Femur (tissue), 1 donor: ENCODE data around the gene GDF10.

ENCODE experiments used
- DNase-seq: peaks from one replicate; pipeline ENCODE4 v3.0.0-alpha.2; 2017

GDF10 gene

DNA sequence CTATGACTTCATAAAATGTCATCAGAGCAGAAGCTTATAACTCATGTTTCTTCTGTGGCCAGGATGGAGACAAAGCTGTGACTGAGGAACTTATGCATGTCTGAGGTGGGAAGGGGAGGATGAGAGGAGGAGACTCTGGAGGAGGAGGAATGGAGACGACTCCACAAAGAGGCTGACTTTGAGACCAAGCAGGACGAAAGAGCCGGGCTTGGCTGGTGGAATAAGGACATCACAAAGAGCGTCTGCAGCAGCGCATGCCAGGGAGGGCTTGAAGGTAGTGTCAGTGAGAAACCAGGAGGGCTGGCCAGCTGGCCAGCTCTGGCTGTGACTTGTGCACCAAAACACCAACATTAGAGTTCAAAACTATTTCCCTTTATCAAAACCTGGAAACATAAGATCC is 16.1 kb downstream of the GDF10 start:
- no peak for DNase-seq

DNA sequence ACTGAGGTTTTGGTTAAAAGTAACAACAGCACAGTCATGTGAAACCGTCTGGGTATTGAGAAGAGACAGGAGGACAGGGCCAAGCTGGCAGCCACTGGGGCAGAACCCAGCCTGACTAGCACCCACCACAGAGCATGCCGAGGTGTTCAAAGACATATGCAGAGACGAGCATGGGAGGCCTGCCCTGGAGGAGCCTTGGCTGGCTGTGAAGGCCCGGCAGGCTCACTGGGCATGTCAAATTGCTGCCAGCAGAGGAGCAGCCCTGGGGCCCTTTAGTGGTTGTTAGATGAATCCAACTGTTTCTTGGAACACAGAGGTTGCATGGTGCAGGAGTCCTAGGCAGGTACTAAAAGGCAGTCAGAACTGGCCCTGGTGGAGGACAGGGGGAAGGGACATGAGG is 17.3 kb downstream of the GDF10 start:
- DNase-seq, result no peak

DNA sequence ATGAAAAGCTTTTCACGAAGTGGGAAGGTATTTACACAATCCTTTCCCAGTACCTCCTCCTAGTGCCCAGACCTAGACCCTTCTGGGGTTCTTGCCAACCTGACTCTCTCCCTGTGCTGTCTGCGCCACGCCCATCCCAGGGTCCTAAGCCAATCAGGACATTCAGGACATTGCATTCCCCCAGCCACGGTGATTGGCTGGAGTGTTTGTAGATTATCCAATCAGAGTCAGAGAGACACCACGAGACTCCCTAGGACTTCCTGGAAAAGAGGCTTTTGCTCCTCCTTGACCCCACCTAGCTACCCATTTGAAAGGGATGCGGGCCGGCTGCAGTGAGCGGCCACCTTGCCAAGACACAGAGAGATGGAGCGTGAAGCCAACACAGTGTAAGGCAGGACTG is 18.7 kb downstream of the GDF10 start:
- DNase-seq, result no peak

DNA sequence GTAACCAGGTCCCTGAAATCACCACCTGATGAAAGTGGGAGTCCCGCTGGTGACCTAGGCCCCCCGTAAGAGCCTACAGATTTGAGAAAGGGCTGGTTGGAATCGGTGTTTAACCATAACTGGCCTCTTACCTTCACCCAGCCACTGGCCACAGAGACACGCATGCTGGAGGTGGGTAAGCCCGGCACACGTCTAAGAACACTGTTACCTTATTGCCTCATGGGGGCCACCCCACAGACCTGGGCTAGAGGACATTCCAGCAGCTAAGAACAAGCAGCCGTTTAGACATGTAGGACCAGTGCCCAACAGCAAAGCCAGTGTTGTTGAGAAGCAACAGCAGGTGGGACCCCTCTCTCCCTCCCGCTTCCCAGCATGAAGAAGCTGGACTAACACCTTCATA is 19.8 kb downstream of the GDF10 start:
- peak; percentile 21 for DNase-seq

DNA sequence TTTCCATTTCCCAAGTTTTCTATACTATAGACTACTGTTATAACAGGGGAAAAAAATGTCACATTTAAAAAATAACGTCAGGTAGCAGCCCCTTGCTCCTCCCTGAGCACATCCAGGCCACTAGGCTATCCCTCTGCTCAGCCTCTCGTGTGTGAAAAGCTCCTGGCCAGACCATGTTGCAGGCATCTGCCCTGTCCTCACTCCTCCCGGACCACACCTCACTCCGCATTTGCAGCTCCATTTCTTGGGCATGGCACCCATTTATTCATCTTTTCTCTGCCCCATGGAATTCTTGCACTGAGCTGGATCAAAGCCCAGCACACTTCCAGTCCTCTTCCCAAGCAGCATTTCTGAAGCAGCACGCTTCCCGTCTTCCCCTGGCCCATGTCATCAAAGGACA is 20.8 kb downstream of the GDF10 start:
- peak; percentile 5 for DNase-seq

DNA sequence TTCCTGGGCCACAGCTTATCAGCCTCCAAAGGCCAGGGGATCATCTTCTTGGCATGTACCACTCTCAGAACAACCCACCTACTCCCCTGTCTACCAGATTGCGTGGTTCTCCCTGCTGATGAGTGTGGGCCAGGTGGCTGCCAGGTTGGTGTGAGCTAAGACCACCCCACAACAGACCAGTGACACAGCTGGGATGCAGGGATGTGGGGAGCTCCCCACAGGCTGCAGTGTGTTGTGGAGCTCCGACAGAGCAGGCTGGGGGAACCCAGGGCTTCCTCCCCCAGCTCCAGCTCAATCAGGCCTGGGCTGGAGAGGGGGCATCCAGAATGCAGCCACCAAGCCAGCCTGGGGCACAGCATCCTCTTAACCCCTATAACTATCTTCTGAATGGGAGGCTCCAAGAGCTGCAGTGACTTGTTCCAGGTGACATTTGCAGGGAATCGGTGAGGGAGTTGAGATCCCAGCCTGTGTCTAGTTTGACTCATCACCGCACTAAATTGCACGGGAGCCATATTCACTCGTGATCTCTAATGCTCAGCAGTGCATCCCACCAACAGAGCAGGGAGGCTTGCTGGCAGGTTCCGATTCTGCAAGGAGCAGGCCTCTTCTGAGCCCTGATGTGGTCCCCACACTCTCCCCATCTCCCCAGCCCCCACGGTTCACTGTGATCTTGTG is 21.7 kb downstream of the GDF10 start:
- no peak for DNase-seq

DNA sequence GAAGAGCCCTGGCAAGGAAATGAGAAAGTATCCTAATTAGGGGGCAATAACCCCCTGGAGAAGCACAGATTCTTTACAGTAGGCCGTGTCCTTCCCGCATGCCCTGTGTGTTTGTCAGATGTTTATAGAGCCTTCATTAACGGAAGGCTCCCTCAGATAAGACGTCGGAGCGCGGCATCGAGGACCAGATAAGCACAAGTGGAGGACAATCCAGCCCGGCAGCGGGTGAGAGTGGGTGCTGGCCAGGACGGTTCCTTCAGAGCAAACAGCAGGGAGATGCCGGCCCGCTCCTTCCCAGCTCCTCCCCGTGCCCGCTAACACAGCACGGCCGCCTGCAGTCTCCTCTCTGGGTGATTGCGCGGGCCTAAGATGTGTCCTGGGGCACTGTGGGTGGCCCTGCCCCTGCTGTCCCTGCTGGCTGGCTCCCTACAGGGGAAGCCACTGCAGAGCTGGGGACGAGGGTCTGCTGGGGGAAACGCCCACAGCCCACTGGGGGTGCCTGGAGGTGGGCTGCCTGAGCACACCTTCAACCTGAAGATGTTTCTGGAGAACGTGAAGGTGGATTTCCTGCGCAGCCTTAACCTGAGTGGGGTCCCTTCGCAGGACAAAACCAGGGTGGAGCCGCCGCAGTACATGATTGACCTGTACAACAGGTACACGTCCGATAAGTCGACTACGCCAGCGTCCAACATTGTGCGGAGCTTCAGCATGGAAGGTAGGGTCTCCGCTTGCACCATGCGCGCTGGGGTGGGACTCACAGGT is 22.5 kb downstream of the GDF10 start, which contains the start of gene GDF2:
Gene GDF2 (plus strand): TSS at position 155 of the 762 bp plus-strand sequence. CDS start 215 bp downstream, at position 370.
- no peak for DNase-seq

DNA sequence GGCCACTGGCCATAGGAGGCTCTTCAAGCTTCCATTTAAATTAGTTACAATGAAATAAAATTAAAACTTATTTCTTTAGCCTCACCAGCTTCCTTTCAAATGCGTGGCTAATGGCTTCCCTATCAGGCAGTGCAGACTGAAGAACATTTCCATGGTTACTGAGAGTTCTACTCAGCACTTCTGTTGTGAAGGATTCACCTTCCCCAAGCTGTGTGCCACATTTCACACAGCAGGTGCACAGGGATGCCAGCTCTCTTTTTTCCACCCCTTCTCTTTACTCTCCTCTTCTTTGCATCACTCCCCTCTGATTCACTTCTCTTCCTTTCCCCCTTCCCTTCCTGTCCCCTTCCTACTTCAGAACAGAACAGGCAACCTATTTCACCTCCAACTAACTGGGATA is 23.1 kb downstream of the GDF10 start:
- no peak for DNase-seq

DNA sequence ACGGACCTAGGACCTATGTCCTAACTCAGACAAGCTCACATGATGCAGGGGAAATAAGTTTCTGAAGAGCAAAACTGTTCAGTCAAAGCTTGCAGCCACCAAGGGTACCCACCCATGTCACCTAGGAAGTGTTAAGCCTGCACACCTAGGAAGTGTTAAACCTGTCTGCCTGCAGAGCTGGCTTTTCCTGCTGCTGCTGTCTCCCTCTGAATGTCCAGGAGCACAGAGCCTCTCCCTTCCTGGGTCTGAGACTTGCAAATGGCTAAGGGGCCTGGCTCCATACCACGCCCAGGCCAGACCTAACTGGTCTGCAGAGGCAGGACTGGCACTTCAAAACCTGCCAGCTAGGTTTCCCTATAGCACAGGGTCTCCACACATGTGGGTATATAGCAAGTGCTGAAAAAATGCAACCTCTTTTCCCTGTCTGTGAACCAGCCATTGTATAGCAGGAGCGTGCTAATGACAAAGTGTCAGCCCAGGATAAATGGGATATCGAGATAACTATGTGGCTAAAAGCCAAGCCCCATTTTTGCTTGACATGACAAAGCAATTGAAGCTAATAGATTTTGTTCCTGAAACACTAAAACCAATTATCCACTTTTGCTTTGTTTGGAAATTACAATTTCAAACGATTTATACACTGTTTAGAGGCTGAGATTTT is 23.8 kb downstream of the GDF10 start:
- DNase-seq, result no peak

DNA sequence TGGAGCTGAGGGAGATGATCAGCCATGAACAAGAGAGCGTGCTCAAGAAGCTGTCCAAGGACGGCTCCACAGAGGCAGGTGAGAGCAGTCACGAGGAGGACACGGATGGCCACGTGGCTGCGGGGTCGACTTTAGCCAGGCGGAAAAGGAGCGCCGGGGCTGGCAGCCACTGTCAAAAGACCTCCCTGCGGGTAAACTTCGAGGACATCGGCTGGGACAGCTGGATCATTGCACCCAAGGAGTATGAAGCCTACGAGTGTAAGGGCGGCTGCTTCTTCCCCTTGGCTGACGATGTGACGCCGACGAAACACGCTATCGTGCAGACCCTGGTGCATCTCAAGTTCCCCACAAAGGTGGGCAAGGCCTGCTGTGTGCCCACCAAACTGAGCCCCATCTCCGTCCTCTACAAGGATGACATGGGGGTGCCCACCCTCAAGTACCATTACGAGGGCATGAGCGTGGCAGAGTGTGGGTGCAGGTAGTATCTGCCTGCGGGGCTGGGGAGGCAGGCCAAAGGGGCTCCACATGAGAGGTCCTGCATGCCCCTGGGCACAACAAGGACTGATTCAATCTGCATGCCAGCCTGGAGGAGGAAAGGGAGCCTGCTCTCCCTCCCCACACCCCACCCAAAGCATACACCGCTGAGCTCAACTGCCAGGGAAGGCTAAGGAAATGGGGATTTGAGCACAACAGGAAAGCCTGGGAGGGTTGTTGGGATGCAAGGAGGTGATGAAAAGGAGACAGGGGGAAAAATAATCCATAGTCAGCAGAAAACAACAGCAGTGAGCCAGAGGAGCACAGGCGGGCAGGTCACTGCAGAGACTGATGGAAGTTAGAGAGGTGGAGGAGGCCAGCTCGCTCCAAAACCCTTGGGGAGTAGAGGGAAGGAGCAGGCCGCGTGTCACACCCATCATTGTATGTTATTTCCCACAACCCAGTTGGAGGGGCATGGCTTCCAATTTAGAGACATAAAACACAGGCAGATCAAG is 25.6 kb downstream of the GDF10 start:
- DNase-seq, result no peak

DNA sequence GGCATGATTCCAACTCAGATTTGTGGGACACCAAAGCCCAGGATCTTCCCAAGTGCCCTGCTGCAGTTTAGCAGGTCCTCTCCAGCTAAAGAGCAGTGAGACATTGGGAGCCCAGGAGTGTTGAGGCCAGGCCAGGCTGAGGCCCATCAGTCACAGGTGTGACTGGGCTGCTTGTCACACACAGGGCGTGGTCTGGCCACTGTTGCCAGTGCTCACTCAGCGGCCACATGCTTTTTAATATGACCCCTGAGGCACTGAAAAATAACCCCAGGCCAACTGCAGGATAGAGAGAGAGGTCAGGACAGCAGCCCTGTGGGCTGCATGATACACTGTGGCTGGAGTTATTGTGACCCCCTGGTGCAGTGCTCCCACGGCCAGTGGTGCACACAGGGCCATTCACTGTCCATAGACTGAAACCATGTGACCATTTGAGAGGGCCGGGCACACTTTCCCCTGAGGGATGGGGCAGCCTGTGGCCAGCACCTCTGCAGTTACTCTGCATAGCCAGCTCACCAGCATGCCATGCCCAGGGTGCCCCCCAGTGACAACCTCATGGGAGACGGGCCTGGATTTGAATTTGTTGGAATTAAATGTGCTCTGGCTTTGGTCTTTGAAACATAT is 26.4 kb downstream of the GDF10 start:
- no peak for DNase-seq

DNA sequence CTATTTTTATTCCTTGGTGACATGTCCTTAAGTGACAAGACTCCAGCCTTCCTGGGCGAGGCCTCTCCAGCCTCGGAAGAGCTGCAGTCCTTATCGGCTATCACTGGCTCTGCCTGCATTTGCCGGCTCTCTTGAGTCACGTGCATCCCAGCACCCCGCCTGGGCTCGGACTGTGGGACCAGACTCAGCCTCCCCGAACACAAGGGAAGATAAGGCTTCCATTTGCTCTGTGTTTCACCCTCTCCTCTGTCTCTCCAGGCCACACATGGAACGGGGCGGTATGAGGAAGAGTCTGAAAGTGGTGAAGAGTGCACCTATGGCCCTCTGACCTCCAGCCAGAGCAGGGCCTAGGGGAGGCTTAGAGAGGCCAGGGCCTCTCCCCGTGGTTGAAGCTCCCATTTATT is 26.9 kb downstream of the GDF10 start:
- DNase-seq, result no peak

DNA sequence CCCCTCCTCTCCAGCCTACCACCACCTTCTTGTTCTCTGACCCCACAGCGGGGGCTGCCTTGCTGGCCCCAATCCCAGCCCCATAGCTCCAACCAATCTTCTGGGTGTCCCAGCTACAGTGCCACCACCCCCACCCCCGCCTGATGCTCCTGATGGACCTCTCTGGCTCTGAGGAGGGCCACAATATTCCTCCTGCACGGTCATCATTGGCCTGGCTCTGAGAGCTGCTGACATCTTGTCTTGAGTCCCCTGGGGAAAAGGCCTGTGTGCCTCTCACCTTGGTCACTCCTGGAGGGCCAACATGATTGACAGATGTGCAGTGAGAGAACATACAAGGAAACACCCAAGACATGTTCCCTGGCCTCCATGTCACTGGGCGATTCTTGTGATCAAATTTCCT is 29.9 kb downstream of the GDF10 start:
- DNase-seq, result no peak

DNA sequence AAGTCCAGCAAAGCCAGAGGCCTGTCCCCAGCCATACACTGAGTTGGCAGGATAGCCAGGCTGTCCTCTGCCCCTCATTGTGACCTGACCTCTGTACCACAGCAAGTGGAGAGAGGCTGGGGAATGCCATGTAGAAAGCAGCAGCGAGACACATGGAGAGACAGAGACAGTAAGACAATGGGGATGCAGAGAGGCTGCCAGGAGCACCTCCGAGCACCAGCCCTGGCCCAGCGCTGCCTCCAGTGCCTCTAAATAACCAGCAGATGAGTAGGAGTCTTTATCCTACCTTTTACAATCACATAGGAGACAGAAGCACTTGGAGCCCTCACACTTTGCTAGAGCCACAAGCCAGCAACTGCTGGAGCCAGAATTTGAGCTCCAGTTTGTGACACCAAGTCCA is 30.4 kb downstream of the GDF10 start:
- no peak for DNase-seq

DNA sequence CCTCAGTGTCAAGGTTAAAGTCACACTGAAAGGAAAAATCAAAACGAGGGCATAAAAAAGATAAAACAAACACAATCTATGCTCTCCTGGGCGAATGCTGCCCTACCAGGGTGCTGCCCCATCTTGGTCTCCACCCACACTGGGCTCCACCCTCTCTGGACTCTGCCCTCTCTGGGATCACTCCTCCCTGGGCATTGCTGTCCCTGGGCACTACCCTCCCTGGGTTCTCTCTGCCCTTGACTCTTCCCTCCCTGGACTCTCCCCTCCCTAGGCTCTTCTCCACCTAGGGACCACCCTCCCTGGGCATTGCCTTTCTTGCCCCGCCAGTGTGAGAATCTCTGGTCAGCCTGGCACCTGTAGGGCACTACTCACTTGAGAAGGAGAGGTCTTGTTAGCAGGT is 30.8 kb downstream of the GDF10 start:
- no peak for DNase-seq

DNA sequence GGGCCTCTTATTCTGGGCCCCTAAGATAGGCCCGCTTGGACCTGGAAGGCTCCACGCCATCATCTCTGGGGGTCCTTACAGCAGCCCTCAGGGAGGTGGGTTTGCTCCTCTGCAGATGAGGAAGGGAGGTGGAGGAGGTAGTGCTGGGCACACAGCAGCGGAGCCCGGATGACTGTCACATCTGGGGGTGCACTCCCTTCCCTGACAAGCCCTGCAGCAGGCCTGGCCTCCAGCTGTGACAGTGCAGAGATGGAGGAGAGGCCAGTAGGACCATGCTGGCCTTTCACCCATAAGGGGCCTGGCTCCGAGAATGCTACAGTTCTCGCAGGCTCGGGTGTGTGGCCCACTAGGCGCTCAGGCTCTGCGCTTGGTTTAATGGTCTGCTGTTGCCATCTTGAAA is 31.5 kb downstream of the GDF10 start:
- DNase-seq, result no peak

DNA sequence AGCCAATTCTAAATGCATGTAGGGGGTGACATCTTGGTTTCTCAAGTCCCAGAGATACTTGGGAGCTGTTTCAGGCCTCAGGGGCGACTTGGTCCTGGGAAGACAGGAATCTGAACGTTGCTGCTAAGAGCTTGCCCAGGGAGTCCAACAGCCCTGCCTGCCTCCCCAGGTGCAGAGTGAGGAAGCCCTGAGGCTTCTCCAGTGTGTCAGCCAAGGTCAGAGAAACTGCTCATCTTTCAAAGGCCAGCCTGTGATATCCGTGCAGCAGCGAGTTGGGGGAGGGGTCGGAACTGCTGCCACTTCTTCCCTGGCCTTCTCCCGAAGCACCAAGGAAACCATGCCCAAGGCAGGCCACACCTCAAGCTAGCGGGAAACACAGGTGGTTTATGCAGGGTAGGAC is 32.0 kb downstream of the GDF10 start:
- no peak for DNase-seq

DNA sequence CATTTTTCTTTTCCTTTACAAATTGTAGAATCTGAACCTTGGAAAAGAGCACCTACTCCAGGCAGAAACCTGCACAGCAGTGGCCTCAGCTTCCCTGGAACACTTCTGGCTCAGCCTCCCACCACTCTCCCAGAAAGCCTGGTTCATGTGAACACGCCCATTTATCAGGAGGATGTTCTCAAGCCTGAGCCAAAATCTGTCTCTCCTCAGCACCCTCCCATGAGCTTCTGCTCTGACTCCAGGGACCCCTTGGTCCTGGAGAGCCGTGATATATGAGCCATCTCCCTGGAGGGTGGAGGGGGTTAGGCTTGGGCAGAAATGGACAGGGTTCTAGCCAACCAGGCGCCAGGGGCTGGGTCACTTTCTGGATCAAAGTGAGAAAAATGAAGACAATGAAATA is 32.4 kb downstream of the GDF10 start:
- DNase-seq, result no peak

DNA sequence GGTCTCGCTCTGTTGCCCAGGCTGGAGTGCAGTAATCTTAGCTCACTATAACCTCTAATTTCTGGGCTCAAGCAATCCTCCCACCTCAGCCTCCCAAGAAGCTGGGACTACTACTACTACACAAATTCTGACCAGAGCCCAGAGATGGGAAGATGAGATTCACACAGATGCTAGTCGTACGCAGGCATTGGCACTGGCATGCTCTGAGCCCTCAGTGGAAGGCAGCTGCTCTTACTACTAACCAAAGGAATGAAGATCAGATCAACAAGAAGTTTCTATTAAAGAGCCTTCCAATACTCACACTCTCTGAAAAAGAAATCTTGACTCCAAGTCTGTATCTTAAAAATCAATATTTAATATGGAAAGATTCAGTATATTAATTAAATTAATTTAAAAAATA is 32.9 kb downstream of the GDF10 start:
- no peak for DNase-seq

DNA sequence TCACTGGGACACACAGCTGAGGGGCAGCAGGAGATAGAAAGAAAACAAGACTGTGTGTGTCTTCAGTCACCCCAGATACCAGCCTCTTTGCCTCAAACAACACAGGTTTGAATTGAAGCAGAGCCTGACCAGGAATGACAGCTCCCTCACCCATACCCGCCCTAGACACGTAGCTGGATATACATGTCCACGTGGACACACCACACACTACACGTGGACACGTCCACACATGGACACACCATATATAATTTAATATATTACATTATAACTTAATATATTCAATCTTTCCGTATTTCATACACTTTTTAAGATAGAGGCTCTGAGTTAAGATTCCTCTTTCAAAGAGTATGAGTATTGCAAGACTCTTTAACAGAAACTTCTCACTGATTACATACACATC is 33.5 kb downstream of the GDF10 start:
- DNase-seq, result no peak

DNA sequence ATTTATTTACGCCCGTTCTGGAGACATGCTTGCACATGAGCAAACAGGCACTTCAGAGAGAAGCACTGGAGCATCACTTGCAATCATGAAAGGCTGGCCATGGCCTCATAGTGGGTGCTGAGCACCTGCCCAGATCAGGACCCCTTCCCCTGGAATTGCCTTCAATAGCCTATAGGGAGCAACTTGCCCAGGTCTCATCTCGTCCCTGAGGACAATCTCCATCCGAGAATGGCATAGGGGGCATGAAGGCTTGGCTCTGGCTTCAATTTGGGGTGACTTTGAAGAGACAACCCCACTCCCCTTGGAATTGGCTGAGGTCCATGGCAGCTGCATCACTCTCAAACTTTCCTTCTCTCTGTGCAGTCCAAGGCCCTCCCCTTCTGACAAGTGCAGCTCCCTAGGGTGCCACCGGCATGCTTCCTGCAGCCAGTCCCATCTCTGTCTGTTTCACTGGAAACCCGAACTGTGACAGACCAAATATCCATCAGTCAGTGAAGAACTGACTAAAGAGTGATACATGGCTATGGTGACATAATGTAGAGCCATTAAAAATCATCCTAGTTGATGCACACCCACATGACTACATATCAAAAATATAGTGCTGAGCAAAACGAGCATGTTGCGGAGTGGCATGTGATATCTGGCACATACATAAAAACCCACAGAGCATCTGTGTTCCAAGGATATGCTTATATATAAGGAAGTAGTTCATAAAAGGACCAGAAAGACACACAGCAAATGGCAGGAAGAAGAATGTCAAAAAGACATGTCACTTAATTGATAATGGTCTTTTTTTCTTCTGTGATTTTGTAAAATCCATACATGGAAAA is 34.7 kb downstream of the GDF10 start:
- DNase-seq, result no peak
